OCI-LY1 (cell line): ENCODE results near the gene DPP9.

ENCODE experiments used
- CTCF ChIP-seq: fragments of 200-600 bp; sonication (generic), shearing (Covaris generic); IDR thresholded peaks from 2 replicates; pipeline ENCODE4 v1.5.1; 2017; ENCODE audit warnings: mild to moderate bottlenecking, antibody characterized with exemption, low read length, moderate library complexity, mixed read lengths
- EZH2 ChIP-seq: fragments of 200-600 bp; sonication (generic), shearing (Covaris generic); IDR thresholded peaks from 2 replicates; pipeline ENCODE4 v1.8.0; 2017; ENCODE audit warnings: borderline replicate concordance, mixed run types, mild to moderate bottlenecking, antibody characterized with exemption, low read length, moderate library complexity, mixed read lengths

GRCh38 chr19:4657835-4658234 lies 65.8 kb downstream of the DPP9 start:
- TF ChIP-seq CTCF (no peak), EZH2 (no peak)
